ENCODE data around the gene BLCAP. TPM values are rescaled to one million over a fixed set of nuclear protein-coding genes. Genes with fewer than 3 reads are reported as not detected.

The BLCAP gene
- total and polyA plus RNA-seq, 2 donors (not counting 3 experiments of a cell fraction or from before 2014, with no cell fraction given): 90.3 to 196 TPM

DNA sequence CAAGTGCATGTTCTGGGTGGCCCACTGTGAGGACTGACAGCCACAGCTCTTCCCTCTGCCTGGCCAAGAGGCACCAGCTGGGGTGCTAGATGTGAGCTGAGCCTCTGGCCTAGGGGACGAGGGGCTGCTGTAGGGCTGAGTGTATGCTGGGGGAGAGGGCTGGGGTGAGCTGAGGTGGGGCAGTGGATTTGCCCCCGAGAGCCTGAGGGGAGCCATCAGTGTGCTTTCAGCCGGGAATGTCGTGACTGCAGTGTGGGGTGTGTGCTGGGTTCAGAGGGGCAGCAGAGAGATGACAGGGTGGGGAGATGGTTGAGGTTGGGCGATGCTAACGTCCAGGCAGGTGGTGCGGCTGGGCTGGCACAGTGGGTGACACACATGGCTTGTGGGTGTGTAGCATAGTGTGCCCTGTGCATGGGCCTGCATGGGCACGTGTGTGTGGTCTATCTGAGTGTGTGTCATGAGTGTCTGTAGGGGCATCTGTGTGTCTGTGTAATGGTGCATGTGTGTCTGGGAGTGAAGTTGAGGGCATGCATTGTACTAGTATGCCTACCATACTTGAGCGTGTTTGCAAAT, 46.0 kb upstream of the BLCAP start:
- Histone ChIP-seq H2AFZ (ENCODE audit: low read depth, low read length) (no peak overlapping the region), H3K27me3 (ENCODE audit: control insufficient read depth in 2 of 2, insufficient read depth in 2 of 2, low read length in 2 of 2) (no peaks in the 10 kb centered on the region), H3K36me3 (ENCODE audit: control insufficient read depth in 2 of 2, extremely low read depth in 1 of 2, insufficient read depth in 2 of 2, low read length in 2 of 2) (no peaks in the 10 kb centered on the region), H3K27ac (ENCODE audit: insufficient read depth, low read depth, low read length) (no peak overlapping the region), H4K20me1 (replicated peaks; ENCODE audit: control insufficient read depth, extremely low read depth, insufficient read depth, low read length) (no peaks in the 10 kb centered on the region), H3K9ac (replicated peaks; ENCODE audit: extremely low read depth, insufficient read depth, low read length) (no peak overlapping the region), H3K4me1 (ENCODE audit: control insufficient read depth, extremely low read depth, insufficient read depth, low read length) (no peaks in the 10 kb centered on the region), H3K4me2 (ENCODE audit: insufficient read depth, low read length) (no peak overlapping the region), H3K9me1 (replicated peaks; ENCODE audit: control insufficient read depth, extremely low read depth, insufficient read depth, low read length) (no peaks in the 10 kb centered on the region), H3K9me3 (replicated peaks; ENCODE audit: control insufficient read depth, insufficient read depth, low read length) (no peaks in the 10 kb centered on the region), H3K79me2 (ENCODE audit: control insufficient read depth, insufficient read depth, low read length) (no peaks in the 10 kb centered on the region), H3K4me3 (replicated peaks in 1 of 3; ENCODE audit: insufficient read depth in 1 of 3, low read depth in 1 of 3, low read length in 3 of 3) (no peak overlapping the region)
- DNase-seq (ENCODE audit: low read depth, low spot score) (no peak), FAIRE-seq (no peak)
- TF ChIP-seq GATA2 (IDR thresholded peaks at IDR 0.05; ENCODE audit: insufficient read depth, insufficient read length, low read depth, low read length) (no peak), EZH2 (IDR thresholded peaks at IDR 0.05; ENCODE audit: borderline replicate concordance, low read depth, low read length, severe bottlenecking) (no peak), POLR2A (IDR thresholded peaks at IDR 0.05; ENCODE audit: low read depth, low read length) (no peak), POLR2AphosphoS5 (IDR thresholded peaks at IDR 0.05; ENCODE audit: insufficient read depth, low read depth, low read length) (no peak), JUN (IDR thresholded peaks at IDR 0.05; ENCODE audit: borderline replicate concordance, insufficient read depth, insufficient read length, low read depth) (no peak), FOS (IDR thresholded peaks at IDR 0.05; ENCODE audit: borderline replicate concordance, insufficient read depth, low read length) (no peak), MYC (IDR thresholded peaks at IDR 0.05; ENCODE audit: low read depth, low read length) (no peak)
- TF ChIP-seq, protein P1, sequence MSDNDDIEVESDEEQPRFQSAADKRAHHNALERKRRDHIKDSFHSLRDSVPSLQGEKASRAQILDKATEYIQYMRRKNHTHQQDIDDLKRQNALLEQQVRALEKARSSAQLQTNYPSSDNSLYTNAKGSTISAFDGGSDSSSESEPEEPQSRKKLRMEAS (IDR thresholded peaks at IDR 0.05; ENCODE audit: insufficient read depth, insufficient read length): no peak
- TF ChIP-seq, protein P2, sequence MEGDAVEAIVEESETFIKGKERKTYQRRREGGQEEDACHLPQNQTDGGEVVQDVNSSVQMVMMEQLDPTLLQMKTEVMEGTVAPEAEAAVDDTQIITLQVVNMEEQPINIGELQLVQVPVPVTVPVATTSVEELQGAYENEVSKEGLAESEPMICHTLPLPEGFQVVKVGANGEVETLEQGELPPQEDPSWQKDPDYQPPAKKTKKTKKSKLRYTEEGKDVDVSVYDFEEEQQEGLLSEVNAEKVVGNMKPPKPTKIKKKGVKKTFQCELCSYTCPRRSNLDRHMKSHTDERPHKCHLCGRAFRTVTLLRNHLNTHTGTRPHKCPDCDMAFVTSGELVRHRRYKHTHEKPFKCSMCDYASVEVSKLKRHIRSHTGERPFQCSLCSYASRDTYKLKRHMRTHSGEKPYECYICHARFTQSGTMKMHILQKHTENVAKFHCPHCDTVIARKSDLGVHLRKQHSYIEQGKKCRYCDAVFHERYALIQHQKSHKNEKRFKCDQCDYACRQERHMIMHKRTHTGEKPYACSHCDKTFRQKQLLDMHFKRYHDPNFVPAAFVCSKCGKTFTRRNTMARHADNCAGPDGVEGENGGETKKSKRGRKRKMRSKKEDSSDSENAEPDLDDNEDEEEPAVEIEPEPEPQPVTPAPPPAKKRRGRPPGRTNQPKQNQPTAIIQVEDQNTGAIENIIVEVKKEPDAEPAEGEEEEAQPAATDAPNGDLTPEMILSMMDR (IDR thresholded peaks at IDR 0.05; ENCODE audit: extremely low read depth in 1 of 2, insufficient read depth in 1 of 2, low read depth in 1 of 2, low read length in 2 of 2): no peak
- intact Hi-C loops (cut with micrococcal nuclease): loop anchor here (10.0 kb wide), 1 partner anchor 899 kb away; no protein-coding TSS in a partner anchor
- ChIA-PET CTCF (interaction anchor here (1.1 kb wide), 1 partner anchor 10 kb away, joined by 9 read pairs; no protein-coding TSS in a partner anchor), POLR2A (no interaction called here)
- BruUV-seq (replicated peaks): no TSS peak
- dilution Hi-C loops (cut with MboI; ENCODE audit: extremely low pct_ligation_motif_present, low sequenced_read_pairs): no loop called here
